OCI-LY7 (cell line): ENCODE data around the gene HOXD8.

ENCODE experiments used
- EZH2phosphoT487 ChIP-seq: fragments of 200-600 bp; sonication (generic); IDR thresholded peaks from 2 replicates; pipeline ENCODE4 v1.6.1; 2018; ENCODE audit warnings: low read depth, borderline replicate concordance, mild to moderate bottlenecking, mixed run types, antibody characterized with exemption, low read length, moderate library complexity, mixed read lengths
- TF ChIP-seq, protein P1 (sequence below): fragments of 200-600 bp; sonication (generic); conservative IDR thresholded peaks from 2 replicates; pipeline ENCODE4 v1.5.1; 2014; ENCODE audit warnings: mild to moderate bottlenecking, antibody characterized with exemption, low read length, moderate library complexity, mixed read lengths

DNA sequence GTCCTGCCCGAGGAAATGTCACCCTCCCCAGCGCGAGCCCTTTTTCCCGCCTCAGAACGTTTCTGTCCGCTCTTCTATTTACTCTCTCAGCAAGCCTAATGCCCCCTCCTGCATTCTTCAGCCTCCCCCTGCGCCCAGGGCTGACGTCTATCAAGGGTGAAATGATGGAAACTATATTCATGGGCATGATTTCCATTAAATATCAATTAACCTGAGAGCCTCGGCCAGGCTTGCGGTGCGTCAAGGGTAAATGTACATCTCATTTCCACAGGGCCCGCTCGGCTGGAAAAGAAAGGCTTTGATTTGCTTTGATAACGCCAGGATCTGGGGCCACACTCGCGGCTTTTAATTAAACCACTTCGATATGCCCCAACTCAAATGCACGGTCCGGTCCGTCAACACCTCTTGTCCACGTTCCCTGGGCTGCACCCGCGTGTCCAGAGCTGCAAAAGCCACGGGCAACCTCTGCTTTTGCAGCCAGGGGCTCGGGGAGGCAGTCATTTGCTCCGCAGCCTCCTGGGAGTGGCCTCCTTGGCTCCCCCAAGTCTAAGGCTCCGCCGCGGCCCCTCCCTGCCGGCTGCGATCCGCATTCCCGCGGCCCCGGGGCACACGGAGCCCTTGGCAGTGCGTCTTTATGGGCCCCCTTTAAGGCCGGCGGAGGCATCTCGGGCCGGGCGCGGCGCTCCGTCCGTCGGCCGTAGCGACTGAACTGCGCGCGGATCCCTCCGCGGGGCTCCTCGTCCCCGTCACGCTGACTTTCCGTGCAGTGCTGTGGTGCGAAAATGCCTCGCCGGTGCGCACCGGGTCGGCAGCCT is at the start of gene HOXD8:
- TF ChIP-seq, protein P1, sequence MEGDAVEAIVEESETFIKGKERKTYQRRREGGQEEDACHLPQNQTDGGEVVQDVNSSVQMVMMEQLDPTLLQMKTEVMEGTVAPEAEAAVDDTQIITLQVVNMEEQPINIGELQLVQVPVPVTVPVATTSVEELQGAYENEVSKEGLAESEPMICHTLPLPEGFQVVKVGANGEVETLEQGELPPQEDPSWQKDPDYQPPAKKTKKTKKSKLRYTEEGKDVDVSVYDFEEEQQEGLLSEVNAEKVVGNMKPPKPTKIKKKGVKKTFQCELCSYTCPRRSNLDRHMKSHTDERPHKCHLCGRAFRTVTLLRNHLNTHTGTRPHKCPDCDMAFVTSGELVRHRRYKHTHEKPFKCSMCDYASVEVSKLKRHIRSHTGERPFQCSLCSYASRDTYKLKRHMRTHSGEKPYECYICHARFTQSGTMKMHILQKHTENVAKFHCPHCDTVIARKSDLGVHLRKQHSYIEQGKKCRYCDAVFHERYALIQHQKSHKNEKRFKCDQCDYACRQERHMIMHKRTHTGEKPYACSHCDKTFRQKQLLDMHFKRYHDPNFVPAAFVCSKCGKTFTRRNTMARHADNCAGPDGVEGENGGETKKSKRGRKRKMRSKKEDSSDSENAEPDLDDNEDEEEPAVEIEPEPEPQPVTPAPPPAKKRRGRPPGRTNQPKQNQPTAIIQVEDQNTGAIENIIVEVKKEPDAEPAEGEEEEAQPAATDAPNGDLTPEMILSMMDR: no peak
- no peak for TF ChIP-seq EZH2phosphoT487
